NCI-H128 (cell line): ENCODE results near the gene HSD3B7.

ENCODE experiments used
- DNase-seq: peaks from one replicate; lab custom pipeline; 2025; ENCODE audit not compliant: unreplicated experiment; lab: John Stamatoyannopoulos, UW

Gene HSD3B7

DNA sequence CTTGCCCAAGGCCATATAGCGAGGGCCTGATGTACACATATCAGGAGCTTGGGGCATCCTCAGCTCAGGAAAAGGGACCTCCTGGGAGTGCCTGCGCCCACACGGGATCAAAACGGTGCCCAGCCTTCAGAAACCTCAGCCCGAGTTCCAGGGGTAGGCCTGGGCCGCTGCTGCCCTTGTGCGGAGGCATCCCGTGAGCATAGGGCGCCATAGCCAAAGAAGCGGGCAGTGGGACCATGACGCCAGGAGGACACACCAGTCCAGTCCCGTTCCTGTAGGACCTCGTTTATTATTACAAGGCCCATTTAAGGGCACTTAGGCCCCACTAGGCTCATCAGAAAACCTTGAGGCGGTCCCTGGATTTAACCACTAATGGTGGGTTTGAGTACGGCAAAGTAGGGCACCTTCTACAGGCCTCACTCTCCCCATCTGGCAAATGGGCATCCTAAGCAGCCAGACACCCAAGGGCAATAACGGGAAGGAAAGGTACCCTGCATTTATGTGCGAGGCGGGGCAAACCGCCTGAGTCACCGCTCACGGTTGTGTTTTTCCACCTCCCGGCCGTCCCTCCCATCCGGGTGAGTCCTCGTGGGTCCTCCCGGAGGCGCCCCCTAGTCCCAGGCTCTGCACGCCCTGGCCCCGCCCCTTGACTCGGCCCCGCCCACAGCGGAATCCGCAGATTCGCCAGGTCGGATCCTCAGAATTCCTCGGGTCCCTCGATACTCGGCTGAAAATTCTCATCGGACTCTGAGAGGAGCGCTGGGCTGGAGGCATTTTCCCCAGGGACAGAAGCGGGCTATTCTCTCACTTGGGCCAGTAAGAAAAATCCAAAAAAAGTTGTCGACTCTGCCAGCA lies 28.2 kb upstream of the HSD3B7 start:
- no peak for DNase-seq

GRCh38 chr16:30957456-30958174 lies 27.4 kb upstream of the HSD3B7 start, which contains the start of gene SETD1A:
Gene SETD1A (plus strand): TSS chr16:30957754. CDS start chr16:30958732, 978 bp downstream.
- peak; percentile 61 for DNase-seq

DNA sequence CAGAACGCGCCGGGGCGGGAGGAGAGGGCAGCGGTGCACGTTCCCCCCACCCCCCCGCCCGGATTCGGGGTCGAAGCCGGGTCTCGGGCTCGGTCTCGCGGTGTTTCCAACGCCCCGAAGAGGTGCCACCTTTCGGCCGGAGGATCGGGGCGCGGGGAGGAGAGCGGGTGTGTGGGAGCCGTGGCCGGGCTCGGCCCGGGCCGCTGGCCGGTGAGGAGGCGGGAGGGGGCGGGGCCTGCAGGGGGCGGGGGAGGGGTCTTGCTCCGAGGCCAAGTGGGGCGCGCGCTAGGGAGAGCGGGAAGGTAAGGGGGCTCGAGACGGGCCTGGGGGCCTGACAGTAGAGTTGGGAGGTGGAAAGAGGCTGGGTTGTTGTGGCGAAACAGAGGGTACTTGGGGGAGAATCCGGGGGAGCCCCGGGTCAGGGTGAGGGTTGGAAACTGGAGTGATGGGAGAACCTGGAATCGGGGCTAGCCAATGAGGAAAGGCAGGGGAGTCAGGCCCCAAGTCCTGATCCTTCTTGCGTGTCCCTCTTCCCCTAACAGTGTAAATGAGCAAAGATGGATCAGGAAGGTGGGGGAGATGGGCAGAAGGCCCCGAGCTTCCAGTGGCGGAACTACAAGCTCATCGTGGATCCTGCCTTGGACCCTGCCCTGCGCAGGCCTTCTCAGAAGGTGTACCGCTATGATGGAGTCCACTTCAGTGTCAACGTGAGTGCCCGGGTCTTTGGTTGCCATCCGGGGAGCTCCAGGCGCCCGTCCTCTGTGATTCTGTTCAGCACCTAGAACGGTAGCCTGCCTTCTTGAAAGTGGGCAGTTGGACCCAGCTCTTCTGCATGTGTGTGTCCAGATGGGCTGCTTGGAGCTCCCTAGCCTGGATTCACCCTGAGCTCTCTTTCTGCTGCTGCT lies 26.6 kb upstream of the HSD3B7 start:
- no peak for DNase-seq

GRCh38 chr16:30961384-30961783 lies 23.6 kb upstream of the HSD3B7 start:
- no peak for DNase-seq

- DNase-seq: no peak
Measured at GRCh38 chr16:30963925-30964511, 21.0 kb upstream of the HSD3B7 start.

GRCh38 chr16:30964574-30965226 lies 20.3 kb upstream of the HSD3B7 start:
- no peak for DNase-seq

- DNase-seq: no peak
Measured at GRCh38 chr16:30965436-30965835, 19.6 kb upstream of the HSD3B7 start.

DNA sequence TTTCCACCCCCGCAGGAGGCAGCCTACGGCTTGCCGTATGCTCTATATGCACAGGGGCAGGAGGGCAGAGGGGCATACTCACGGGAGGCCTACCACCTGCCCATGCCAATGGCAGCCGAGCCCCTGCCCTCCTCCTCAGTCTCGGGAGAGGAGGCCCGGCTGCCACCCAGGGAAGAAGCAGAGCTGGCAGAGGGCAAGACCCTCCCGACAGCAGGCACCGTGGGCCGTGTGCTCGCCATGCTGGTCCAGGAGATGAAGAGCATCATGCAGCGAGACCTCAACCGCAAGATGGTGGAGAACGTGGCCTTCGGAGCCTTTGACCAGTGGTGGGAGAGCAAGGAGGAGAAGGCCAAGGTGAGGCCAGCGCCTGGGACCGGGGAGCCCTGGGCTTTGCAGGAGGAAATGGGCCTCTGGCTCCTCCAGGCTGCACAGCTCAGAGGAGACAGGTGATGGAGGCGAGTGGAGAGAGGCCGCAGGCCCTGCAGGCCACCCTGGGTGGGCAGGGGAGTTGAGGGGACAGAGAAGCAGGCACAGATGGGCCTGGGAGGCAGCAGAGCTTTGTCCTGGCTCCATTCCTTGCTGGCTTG lies 18.9 kb upstream of the HSD3B7 start:
- no peak for DNase-seq

GRCh38 chr16:30967795-30968194 lies 17.2 kb upstream of the HSD3B7 start:
- DNase-seq: no peak

DNA sequence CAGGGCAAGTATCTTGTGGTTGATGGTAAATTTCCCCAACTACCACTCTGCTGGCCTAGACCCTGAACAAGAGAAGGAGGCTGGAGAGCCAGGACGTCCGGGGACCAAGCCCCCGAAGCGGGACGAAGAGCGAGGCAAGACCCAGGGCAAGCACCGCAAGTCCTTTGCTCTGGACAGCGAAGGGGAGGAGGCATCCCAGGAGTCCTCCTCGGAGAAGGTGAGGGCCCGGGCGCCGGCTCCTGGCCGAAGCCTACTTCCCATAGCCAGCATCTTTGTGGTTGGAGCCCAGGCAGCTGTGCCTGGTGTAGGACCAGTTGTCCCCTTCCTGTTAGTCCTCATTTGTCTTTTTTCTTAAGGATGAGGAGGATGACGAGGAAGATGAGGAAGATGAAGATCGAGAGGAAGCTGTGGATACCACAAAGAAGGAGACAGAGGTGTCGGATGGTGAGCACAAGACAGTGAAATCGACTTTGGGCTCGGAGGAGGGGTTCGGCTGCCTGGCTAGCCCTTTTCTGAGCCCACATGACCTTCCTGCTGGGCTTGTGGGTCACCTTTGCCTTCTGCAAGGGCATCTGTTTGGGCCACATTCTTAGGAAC lies 15.7 kb upstream of the HSD3B7 start:
- DNase-seq: no peak

DNA sequence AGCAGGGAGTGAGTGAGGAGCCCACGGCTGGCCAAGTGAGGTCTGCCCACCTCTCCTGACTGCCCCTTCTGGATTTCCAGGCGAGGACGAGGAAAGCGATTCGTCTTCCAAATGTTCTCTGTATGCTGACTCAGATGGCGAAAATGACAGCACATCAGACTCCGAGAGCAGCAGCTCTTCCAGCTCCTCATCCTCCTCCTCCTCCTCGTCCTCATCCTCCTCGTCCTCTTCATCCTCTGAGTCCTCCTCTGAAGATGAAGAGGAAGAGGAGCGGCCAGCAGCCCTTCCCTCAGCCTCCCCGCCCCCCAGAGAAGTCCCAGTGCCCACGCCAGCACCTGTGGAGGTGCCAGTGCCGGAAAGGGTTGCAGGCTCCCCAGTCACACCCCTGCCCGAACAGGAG lies 13.7 kb upstream of the HSD3B7 start:
- no peak for DNase-seq

DNA sequence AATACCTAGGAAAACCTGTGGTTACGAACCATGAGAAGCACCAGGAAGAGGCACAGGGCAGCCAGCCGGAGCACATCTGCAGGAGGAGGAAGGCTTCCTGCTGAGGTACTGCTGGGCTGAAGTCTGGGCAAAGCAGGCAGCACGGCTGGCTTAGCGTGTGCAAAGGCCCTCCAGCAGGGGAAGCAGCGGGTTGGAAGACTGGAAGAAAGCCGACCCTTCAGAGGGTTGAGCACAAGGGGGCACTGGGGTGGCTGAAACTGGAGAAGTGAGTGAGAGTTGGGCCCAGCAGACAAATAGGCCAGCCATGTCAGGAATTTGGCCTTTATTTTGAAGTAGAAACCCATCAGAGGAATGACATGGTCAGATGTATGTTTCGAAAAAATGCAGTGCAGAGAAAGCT lies 12.1 kb upstream of the HSD3B7 start:
- no peak for DNase-seq

GRCh38 chr16:30974348-30974747 lies 10.7 kb upstream of the HSD3B7 start:
- DNase-seq: no peak

DNA sequence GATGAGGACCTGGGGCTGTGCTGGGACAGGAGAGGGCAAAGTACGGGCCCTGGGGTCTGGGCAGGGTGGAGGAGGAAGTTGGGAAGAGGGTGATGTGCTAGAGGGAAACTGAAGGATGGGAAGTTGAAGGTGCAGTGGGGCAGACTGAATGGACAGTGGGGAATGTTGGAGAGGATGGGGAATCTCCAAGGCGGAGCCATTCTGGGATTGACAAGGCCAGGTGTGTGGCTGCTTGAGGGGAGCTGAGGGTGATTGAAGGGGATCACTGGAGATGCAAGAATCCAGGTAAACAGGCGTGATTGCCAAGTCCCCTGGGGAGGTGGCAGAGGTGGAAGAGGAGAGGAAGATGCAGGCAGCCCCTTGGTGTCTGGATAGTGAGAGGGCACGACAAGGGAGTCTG lies 8.5 kb upstream of the HSD3B7 start:
- no peak for DNase-seq

GRCh38 chr16:30977502-30977901 lies 7.5 kb upstream of the HSD3B7 start:
- DNase-seq: no peak

- DNase-seq: no peak
Measured at GRCh38 chr16:30979170-30980022, 5.6 kb upstream of the HSD3B7 start.

GRCh38 chr16:30980023-30980371 lies 5.0 kb upstream of the HSD3B7 start:
- DNase-seq: no peak

DNA sequence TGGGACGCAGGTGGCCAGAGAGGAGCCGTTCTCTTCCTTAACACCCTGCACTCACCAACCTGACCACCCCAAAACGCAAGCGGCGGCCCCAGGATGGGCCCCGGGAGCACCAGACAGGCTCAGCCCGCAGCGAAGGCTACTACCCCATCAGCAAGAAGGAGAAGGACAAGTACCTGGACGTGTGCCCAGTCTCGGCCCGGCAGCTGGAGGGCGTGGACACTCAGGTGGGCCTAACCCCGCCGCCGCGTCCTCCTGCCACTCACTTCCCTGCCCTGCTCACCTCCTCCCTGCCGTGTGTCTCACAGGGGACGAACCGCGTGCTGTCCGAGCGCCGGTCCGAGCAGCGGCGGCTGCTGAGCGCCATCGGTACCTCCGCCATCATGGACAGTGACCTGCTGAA lies 4.6 kb upstream of the HSD3B7 start:
- DNase-seq: no peak

DNA sequence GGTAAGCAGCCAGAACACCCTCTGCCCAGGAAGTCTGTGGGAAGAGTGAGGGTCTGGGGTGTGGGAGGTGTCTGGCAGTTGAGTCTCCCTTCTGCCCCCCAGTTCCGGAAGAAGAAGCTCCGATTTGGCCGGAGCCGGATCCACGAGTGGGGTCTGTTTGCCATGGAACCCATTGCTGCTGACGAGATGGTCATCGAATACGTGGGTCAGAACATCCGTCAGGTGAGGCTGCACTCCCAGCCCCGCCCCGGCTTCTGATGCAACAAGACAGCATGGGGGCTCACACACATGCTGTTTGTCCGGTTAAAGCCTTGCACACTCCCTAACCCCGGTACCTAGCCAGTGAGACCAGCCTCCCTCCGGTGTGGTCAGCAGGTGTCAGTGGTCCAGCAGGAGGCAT lies 4.0 kb upstream of the HSD3B7 start:
- no peak for DNase-seq
